ENCODE data around the gene UBD. TPM values are rescaled to one million over a fixed set of nuclear protein-coding genes. Genes with fewer than 3 reads are reported as not detected.

Gene UBD
- total RNA-seq, 1 donor from 2014 or later: not detected

- no peaks in the 10 kb centered on the region for H3K9me3 ChIP-seq (ENCODE audit: low read depth)
- DNase-seq (ENCODE audit: low spot score): no peak
- no peak overlapping the region for H3K9ac ChIP-seq
- H3F3A ChIP-seq (ENCODE audit: low read depth): no peaks in the 10 kb centered on the region
- no peak overlapping the region for H3K4me3 ChIP-seq
- no peaks in the 10 kb centered on the region for H3K36me3 ChIP-seq
- H3K9me3 Mint-ChIP-seq: peaks cover 5% of the 10 kb centered on the region
- H2AFZ ChIP-seq (replicated peaks): no peak overlapping the region
- peaks cover 25% of the 10 kb centered on the region for H3K4me1 Mint-ChIP-seq
- no peaks in the 10 kb centered on the region for H3K27me3 ChIP-seq
- H4K20me1 ChIP-seq (ENCODE audit: low read depth): no peaks in the 10 kb centered on the region
- peaks cover 10% of the 10 kb centered on the region for H3K4me1 ChIP-seq
- H3K4me3 Mint-ChIP-seq: no peak overlapping the region
- peaks cover 2% of the 10 kb centered on the region for H3K36me3 Mint-ChIP-seq
- H3K27ac ChIP-seq: no peak overlapping the region
- no peak for TF ChIP-seq EZH2 (IDR thresholded peaks at IDR 0.05)
- no peak for TF ChIP-seq CTCF (IDR thresholded peaks at IDR 0.05)
- no peak for TF ChIP-seq EZH2phosphoT487 (IDR thresholded peaks at IDR 0.05)
- H3K79me2 ChIP-seq (ENCODE audit: low read depth): no peaks in the 10 kb centered on the region
- H3K27me3 Mint-ChIP-seq (ENCODE audit: insufficient read depth, low read depth): peaks cover 8% of the 10 kb centered on the region
- H3K27ac Mint-ChIP-seq: no peak overlapping the region
- no peak overlapping the region for H3K4me2 ChIP-seq
Measured at GRCh38 chr6:29507319-29507718, 52.2 kb downstream of the UBD start.

- H3K4me1 ChIP-seq: peaks cover 10% of the 10 kb centered on the region
- H3K27me3 ChIP-seq: no peaks in the 10 kb centered on the region
- H4K20me1 ChIP-seq (ENCODE audit: low read depth): no peaks in the 10 kb centered on the region
- H3K27ac ChIP-seq: no peak overlapping the region
- H3K9me3 ChIP-seq (ENCODE audit: low read depth): no peaks in the 10 kb centered on the region
- no peak overlapping the region for H3K4me3 Mint-ChIP-seq
- no peaks in the 10 kb centered on the region for H3K79me2 ChIP-seq (ENCODE audit: low read depth)
- H3K27ac Mint-ChIP-seq: no peak overlapping the region
- no peak for DNase-seq (ENCODE audit: low spot score)
- TF ChIP-seq EZH2 (IDR thresholded peaks at IDR 0.05) (no peak), EZH2phosphoT487 (IDR thresholded peaks at IDR 0.05) (no peak), CTCF (IDR thresholded peaks at IDR 0.05) (no peak)
- no peak overlapping the region for H2AFZ ChIP-seq (replicated peaks)
- peaks cover 25% of the 10 kb centered on the region for H3K4me1 Mint-ChIP-seq
- no peak overlapping the region for H3K4me3 ChIP-seq
- H3F3A ChIP-seq (ENCODE audit: low read depth): no peaks in the 10 kb centered on the region
- peaks cover 8% of the 10 kb centered on the region for H3K27me3 Mint-ChIP-seq (ENCODE audit: insufficient read depth, low read depth)
- H3K36me3 ChIP-seq: no peaks in the 10 kb centered on the region
- H3K9ac ChIP-seq: no peak overlapping the region
- no peak overlapping the region for H3K4me2 ChIP-seq
- H3K36me3 Mint-ChIP-seq: peaks cover 2% of the 10 kb centered on the region
- peaks cover 5% of the 10 kb centered on the region for H3K9me3 Mint-ChIP-seq
Measured at GRCh38 chr6:29506446-29507067, 53.0 kb downstream of the UBD start.

GRCh38 chr6:29505808-29506207 is 53.7 kb downstream of the UBD start:
- no peak for DNase-seq (ENCODE audit: low spot score)
- Histone ChIP-seq H3K9ac (no peak overlapping the region), H3F3A (ENCODE audit: low read depth) (no peaks in the 10 kb centered on the region), H3K27me3 (no peaks in the 10 kb centered on the region), H3K79me2 (ENCODE audit: low read depth) (no peaks in the 10 kb centered on the region), H3K4me2 (no peak overlapping the region), H3K9me3 (ENCODE audit: low read depth) (no peaks in the 10 kb centered on the region), H4K20me1 (ENCODE audit: low read depth) (no peaks in the 10 kb centered on the region), H3K4me1 (peaks cover 10% of the 10 kb centered on the region), H3K36me3 (no peaks in the 10 kb centered on the region), H3K4me3 (no peak overlapping the region), H2AFZ (replicated peaks) (no peak overlapping the region), H3K27ac (no peak overlapping the region)
- H3K9me3 Mint-ChIP-seq: peaks cover 5% of the 10 kb centered on the region
- peaks cover 5% of the 10 kb centered on the region for H3K27me3 Mint-ChIP-seq (ENCODE audit: insufficient read depth, low read depth)
- peak overlapping the region; percentile 79 for H3K27ac Mint-ChIP-seq
- peaks cover 2% of the 10 kb centered on the region for H3K36me3 Mint-ChIP-seq
- H3K4me3 Mint-ChIP-seq: no peak overlapping the region
- H3K4me1 Mint-ChIP-seq: peaks cover 23% of the 10 kb centered on the region
- TF ChIP-seq CTCF (IDR thresholded peaks at IDR 0.05): no peak
- TF ChIP-seq EZH2phosphoT487 (IDR thresholded peaks at IDR 0.05): no peak
- no peak for TF ChIP-seq EZH2 (IDR thresholded peaks at IDR 0.05)

Small RNA genes within 50 kb of the gene (small RNA-seq; reads per million reads assigned to genes)
- gene SNORD32B (0.30 reads per million, percentile 25 among the genes with 10 or more reads in this experiment), gene TMEM183AP1 (not detected)

Other genes with a start within 250 kb of the UBD start
- not detected in 2 replicates for gene OR5V1, start 190.9 kb downstream of the UBD start, total RNA-seq (ENCODE audit: low replicate concordance)
- gene OR12D3, start 184.4 kb downstream of the UBD start, total RNA-seq (ENCODE audit: low replicate concordance): not detected in 2 replicates
- not detected in 2 replicates for gene OR12D2, start 164.1 kb downstream of the UBD start, total RNA-seq (ENCODE audit: low replicate concordance)
- not detected in 2 replicates for gene OR12D1, start 144.8 kb downstream of the UBD start, total RNA-seq (ENCODE audit: low replicate concordance)
- not detected in 2 replicates for gene OR10C1, start 120.4 kb downstream of the UBD start, total RNA-seq (ENCODE audit: low replicate concordance)
- not detected in 2 replicates for gene OR11A1, start 102.7 kb downstream of the UBD start, total RNA-seq (ENCODE audit: low replicate concordance)
- gene OR2H1, start 102.6 kb downstream of the UBD start, total RNA-seq (ENCODE audit: low replicate concordance): not detected in 2 replicates
- gene MAS1L, start 71.8 kb downstream of the UBD start, total RNA-seq (ENCODE audit: low replicate concordance): not detected in 2 replicates
- gene OR2H2, start 25.4 kb upstream of the UBD start, total RNA-seq (ENCODE audit: low replicate concordance): not detected in 2 replicates
- 25.4 and 37.4 TPM in 2 replicates for gene GABBR1, start 73.5 kb upstream of the UBD start, total RNA-seq (ENCODE audit: low replicate concordance)
- gene MOG, start 97.4 kb upstream of the UBD start, total RNA-seq (ENCODE audit: low replicate concordance): not detected in 2 replicates
- not detected in 2 replicates for gene ZFP57, start 121.4 kb upstream of the UBD start, total RNA-seq (ENCODE audit: low replicate concordance)
- 0.56 TPM in 1 of 2 replicates, not detected in the other for gene HLA-F, start 163.7 kb upstream of the UBD start, total RNA-seq (ENCODE audit: low replicate concordance)

All from neural progenitor cell (in vitro differentiated cells).